ENCODE measurements around the gene TFG. TPM values are rescaled to one million over a fixed set of nuclear protein-coding genes. Genes with fewer than 3 reads are reported as not detected.

Gene TFG
- total and polyA plus RNA-seq, 9 of the 15 experiments (the other 6 are each of a cell fraction or from before 2014, with no cell fraction given): 31.8 to 143 (median 57.8) TPM

GRCh38 chr3:100662113-100662823 lies 47.0 kb upstream of the TFG start (continued):
- TF ChIP-seq ZBTB5 (IDR thresholded peaks at IDR 0.05) (no peak), JUN (IDR thresholded peaks at IDR 0.05; ENCODE audit: borderline replicate concordance, low read depth, low read length) (no peak), JUN (CRISPR knock-in tag; IDR thresholded peaks at IDR 0.05; ENCODE audit: borderline replicate concordance) (no peak), NFIX (CRISPR knock-in tag; IDR thresholded peaks at IDR 0.05; ENCODE audit: low read depth) (no peak), DEAF1 (CRISPR knock-in tag; IDR thresholded peaks at IDR 0.05) (no peak), ZBTB33 (CRISPR knock-in tag; IDR thresholded peaks at IDR 0.05) (no peak), KAT8 (IDR thresholded peaks at IDR 0.05; ENCODE audit: low read depth) (no peak), GTF2B (IDR thresholded peaks at IDR 0.05; ENCODE audit: extremely low read depth, insufficient read length) (no peak), NEUROD1 (IDR thresholded peaks at IDR 0.05; ENCODE audit: borderline replicate concordance, low read depth, low read length, partially characterized antibody) (no peak), MTA3 (IDR thresholded peaks at IDR 0.05; ENCODE audit: borderline replicate concordance) (no peak), MEIS2 (IDR thresholded peaks at IDR 0.05; ENCODE audit: partially characterized antibody) (peak; percentile 12), ARID1B (IDR thresholded peaks at IDR 0.05) (0 out of 2 replicates have a peak, but pooled peaks have one; percentile 31), POLR2AphosphoS2 (IDR thresholded peaks at IDR 0.05; ENCODE audit: low read length) (no peak), ID3 (CRISPR knock-in tag; IDR thresholded peaks at IDR 0.05) (no peak), ID3 (tag; IDR thresholded peaks at IDR 0.05) (no peak), YBX1 (IDR thresholded peaks at IDR 0.05) (no peak), SRSF7 (optimal IDR thresholded peaks at IDR 0.05; ENCODE audit: low read depth, low read length) (no peak), ZBTB12 (CRISPR knock-in tag; IDR thresholded peaks at IDR 0.05) (no peak), MAFG (tag; conservative IDR thresholded peaks at IDR 0.05) (peak; percentile 80), MAFK (IDR thresholded peaks at IDR 0.05; ENCODE audit: low read length) (peak; percentile 37; the same call in 1 of the 2 replicates)
